Measurements from ENCODE around the gene TAX1BP1.

GRCh38 chr7:27759491-27759890 lies 19.5 kb downstream of the TAX1BP1 start:
- TF ChIP-seq, protein P1, sequence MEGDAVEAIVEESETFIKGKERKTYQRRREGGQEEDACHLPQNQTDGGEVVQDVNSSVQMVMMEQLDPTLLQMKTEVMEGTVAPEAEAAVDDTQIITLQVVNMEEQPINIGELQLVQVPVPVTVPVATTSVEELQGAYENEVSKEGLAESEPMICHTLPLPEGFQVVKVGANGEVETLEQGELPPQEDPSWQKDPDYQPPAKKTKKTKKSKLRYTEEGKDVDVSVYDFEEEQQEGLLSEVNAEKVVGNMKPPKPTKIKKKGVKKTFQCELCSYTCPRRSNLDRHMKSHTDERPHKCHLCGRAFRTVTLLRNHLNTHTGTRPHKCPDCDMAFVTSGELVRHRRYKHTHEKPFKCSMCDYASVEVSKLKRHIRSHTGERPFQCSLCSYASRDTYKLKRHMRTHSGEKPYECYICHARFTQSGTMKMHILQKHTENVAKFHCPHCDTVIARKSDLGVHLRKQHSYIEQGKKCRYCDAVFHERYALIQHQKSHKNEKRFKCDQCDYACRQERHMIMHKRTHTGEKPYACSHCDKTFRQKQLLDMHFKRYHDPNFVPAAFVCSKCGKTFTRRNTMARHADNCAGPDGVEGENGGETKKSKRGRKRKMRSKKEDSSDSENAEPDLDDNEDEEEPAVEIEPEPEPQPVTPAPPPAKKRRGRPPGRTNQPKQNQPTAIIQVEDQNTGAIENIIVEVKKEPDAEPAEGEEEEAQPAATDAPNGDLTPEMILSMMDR (IDR thresholded peaks at IDR 0.05) = no peak
- TF ChIP-seq POLR2A (IDR thresholded peaks at IDR 0.05) = no peak
